Measurements from ENCODE around the gene ITFG2. TPM values are rescaled to one million over a fixed set of nuclear protein-coding genes. Genes with fewer than 3 reads are reported as not detected.
"Not testable (repeated sequence)": the region's sequence is repeated elsewhere in the genome, so short reads cannot be mapped to it uniquely, and the experiment has no call there.

The ITFG2 gene
- total RNA-seq, 1 donor from 2014 or later = 11.7 TPM

GRCh38 chr12:2832550-2833127 lies 20.2 kb downstream of the ITFG2 start:
- no peak for DNase-seq

DNA sequence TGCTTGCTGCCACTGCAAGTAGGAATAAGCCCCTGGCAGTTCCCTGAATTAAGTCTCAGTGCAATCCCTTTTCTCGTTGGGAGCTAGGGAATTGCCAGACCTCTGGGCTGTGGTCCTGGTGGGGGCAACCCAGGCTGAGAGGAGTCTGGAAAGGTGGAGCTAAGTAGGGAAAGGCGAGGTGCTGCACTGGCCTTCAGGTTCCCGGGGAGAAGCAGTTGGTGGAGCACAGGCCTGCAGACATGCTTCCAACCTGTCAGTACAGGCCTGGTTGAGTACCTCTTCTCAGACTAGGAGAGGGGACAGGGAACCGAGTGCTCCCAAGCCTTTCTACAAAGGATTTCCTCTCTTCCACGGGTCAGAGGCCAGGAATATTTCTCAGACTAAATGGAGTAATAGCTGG lies 20.9 kb downstream of the ITFG2 start:
- DNase-seq = no peak

DNA sequence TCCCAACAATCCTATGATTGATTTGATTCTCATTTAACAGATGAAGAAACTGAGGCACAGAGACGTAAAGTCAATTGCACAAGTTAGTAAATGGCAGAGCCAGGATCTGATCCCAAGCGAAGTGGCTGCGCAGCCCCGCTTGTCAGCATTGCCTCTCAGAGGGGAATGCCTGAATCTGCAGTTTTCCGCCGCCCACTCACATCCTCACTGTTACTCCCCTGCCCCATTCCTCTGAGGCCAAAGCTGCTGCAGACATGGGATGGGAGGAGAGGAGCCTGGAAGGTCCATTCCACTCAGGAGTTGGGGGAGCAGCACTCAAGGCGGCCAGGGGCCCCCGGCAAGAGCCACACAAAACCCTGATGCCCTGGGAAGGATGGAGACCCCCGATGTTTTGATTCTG lies 21.3 kb downstream of the ITFG2 start:
- no peak for DNase-seq

DNA sequence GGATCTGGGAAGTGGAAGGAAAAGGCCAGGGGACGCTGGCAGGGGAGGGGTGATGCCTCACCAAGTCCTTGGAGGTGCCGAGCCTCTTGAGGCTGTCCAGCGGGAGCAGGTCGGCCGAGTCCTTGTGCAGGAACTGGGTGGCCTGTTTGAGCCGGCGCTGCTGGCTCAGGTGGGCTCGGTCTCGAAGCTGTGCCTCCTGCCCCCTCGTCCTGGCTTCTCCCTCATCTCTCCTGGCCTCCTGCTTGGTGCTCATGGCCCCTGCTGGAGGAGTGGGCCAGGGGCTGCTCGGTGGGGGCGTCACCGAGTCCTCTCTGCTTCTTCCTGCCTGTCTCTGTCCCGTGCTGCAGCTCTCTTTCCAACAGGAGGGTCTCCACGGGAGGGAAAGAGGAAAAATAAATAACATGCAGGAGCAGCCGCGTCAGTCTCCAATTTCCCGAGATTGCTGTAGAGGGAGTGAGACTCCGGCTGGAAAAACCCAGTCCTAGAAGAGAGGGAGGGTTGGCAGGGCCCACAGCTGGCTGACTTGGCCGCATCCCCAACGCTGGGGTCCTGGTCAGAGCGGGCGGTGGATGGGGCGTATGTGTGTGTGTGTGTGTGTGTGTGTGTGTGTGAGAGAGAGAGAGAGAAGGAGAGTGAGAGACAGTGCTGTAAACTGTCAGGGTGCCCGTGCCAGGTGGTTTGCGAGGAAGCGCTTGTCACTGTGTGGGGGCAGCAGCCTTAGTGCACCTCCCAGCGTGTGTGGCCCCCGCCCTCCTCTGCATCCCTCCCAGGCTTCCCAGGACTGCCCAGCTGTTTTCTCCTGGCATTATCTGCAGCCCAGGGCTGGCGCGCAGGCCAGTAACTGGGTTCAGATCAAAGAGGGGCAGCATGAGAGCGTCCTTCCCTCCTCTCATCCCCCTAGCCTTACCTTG lies 22.4 kb downstream of the ITFG2 start, which contains the start of gene NRIP2:
Gene NRIP2, minus strand, starts transcription at position 455 of the 911 bp plus-strand sequence. Its CDS starts 52 bp downstream, at position 403.
- DNase-seq = peak; percentile 57

DNA sequence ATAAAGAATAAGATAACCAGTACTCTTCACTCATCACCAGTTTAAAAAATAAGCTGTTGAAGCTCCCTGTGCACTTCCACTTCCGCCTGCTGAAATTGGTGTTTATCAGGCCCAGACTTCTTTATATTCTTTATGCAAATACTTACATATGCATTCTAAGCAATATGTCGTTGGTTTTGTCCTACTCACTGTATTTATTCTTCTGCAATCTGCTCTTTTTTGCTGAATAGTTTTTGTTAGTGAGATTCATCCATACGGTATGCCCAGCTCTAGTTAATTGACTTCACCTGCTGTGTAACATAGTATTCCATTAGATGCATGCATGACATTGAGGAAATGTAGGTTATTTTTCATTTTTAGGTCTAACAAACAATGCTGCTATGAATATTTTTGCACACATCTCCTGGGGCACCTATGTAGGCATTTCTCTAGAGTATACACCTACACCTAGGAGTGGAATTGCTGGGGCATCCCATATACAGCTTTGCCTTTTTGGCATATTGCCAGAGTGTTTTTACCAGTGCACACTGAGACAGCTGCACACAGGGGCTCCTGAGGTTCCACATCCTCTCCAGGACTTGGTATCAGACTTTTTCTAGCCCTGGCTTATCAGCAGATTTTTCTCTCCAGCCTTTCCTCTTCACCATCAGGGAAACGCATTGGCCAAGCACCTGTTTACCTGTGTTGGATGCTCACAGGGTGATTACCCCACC lies 23.4 kb downstream of the ITFG2 start:
- no peak for DNase-seq

- DNase-seq = no peak
These were observed 24.1 kb downstream of the ITFG2 start for GRCh38 chr12:2836574-2836973.

- no peak for DNase-seq
These were observed 28.7 kb downstream of the ITFG2 start for GRCh38 chr12:2841056-2841650.

DNA sequence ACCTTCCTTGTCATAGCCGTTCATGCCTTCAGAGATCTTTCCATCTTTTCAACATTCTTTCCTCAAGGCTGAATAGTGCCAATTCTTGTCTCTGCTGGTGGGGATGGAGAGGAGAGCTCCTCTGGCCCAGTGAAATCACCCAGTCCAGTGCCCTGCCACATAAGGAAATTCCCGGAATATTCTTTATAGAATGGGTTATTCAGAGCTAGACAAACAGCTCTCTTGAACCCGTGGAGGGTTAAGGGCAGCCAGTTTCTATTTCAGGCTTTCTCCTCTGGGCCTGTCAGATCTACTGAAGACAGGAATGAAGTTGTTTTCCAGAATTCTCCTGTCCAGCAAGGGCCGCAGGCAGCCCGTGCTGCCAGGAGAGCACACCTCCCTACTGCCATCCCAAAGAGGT lies 30.5 kb downstream of the ITFG2 start:
- no peak for DNase-seq

DNA sequence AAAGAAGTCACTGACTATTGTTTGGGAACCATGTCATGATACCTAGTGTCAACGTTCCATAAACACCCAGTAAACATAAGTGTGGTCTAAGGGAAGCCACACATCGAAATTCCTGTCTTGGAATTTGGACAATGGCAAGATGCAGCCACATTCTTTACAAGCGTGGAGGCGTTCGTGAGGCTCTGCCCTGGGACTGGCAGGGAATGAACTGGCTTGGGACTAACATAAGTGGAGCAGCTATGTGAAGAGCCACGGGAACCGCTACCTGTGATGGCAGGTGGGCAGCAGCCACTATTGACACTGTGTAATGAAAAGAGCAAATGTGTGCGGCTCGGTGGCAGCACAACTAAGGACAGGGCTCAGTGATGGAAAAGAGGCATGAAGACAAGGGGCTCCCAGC lies 32.3 kb downstream of the ITFG2 start:
- DNase-seq = no peak

DNA sequence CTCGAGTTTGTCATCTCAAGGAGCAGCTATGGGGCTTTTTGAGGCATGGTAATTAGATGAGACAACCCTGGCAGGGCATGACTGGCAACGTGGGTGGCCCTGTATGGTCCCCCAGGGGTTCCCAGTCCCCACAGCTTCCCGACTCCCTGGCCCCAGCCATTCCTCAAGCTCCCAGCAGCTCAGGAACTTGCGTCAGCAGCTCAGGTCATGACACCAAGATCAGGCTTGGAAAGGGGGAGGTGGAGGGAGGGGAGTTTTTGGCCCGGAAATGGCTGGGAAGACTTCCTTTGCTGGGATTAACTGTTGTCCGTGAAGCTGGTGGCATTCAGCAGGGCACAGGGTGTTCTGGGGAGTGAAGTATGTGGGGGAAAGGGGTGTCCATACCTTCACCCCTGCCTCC lies 32.8 kb downstream of the ITFG2 start:
- DNase-seq = no peak

GRCh38 chr12:2851931-2852330 lies 39.5 kb downstream of the ITFG2 start:
- DNase-seq = no peak

GRCh38 chr12:2853626-2854025 lies 41.2 kb downstream of the ITFG2 start:
- peak; percentile 47 for DNase-seq

- DNase-seq = no peak
These were observed 42.4 kb downstream of the ITFG2 start for GRCh38 chr12:2854669-2855453.

- DNase-seq = no peak
These were observed 43.1 kb downstream of the ITFG2 start for GRCh38 chr12:2855546-2855945.

DNA sequence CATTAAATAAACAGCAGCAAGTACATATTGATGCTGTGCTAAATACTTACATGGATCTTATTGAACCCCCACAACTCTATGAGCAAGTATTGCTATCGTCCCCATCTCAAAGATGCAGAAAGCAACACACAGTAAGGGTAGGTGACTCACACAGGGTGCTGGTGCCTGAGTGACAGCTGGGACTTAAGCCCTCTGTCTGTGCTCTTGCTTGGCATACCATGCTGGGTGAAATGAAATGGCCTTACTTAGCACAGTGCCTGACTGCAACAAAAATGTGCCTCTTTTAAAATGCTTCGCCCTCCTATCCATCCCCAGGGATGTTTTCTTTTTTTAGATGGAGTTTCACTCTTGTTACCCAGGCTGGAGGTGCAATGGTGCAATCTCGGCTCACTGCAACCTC lies 43.6 kb downstream of the ITFG2 start:
- no peak for DNase-seq

GRCh38 chr12:2857021-2857431 lies 44.6 kb downstream of the ITFG2 start, which contains the start of gene TEX52:
Gene TEX52 (minus strand): TSS chr12:2857039. CDS start chr12:2857026, 13 bp downstream.
- no peak for DNase-seq

DNA sequence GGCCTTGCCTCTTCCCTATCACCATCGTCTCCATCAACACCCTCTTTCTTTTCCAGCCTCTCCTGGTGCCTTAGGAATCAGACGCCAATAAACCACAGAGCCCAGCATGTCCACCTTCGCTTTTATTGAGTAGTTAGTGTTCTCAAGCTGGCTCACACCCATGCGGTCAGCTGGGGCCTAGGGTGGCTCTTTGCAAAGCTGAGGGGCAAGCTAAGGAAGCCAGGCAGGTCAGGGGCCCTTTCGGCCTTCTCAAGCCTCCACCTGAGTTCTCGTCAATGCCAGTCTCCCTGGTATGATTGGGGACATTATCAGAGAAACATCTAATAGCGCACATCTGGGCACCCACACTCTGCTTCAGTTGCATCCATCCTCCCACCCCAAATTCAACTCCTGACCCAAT lies 45.1 kb downstream of the ITFG2 start:
- no peak for DNase-seq

DNA sequence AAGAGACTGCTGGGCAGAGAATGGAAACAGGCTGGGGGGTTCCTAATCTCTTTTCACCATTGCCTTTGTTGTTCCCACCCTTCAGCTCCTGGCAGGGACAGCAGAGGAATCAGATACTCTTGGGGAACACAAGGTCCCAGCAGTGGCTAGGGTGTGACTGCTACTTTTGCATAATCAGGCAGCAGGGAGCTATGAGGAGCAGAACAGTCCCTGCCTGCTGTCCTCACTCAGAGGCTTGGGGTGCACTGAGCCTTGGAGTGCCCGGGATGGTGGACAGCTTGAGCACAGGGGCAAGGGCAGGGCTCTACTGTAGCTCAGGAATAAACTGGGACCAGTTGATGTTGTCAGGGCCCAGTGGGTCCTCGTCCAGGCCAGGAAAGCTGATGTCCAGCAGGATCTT lies 45.9 kb downstream of the ITFG2 start:
- no peak for DNase-seq

GRCh38 chr12:2858944-2859421 lies 46.5 kb downstream of the ITFG2 start:
- DNase-seq = no peak

- DNase-seq = no peak
These were observed 47.7 kb downstream of the ITFG2 start for GRCh38 chr12:2860170-2860569.

GRCh38 chr12:2862876-2863275 lies 50.4 kb downstream of the ITFG2 start:
- no peak for DNase-seq

DNA sequence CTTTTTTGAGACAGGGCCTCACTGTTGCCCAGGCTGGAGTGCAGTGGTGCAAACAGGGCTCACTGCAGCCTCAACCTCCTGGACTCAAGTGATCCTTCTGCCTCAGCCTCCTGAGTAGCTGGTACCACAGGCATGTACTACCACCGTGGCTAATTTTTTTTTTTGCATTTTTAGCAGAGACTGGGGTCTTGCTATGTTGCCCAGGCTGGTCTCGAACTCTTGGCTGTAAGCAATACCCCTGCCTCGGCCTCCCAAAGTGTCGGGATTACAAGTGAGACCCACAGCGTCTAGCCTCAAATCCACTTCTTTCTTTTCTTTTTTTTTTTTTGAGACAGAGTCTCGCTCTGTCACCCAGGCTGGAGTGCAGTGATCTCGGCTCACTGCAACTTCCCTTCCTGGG lies 50.9 kb downstream of the ITFG2 start:
- not testable (repeated sequence) for DNase-seq

Data from occipital lobe (tissue), 2 donors.